ENCODE measurements around the gene OGN.

GRCh38 chr9:92440751-92441046 lies 36.3 kb upstream of the OGN start:
- TF ChIP-seq CTCF (IDR thresholded peaks at IDR 0.05; ENCODE audit: low read depth, low read length) = no peak
- TF ChIP-seq EZH2phosphoT487 (IDR thresholded peaks at IDR 0.05; ENCODE audit: low read depth) = no peak
